Keratinocyte (primary cell): ENCODE data around the gene RENBP. TPM values are rescaled to one million over a fixed set of nuclear protein-coding genes. Genes with fewer than 3 reads are reported as not detected.

ENCODE experiments used
- DNase-seq: peaks from one replicate; pipeline ENCODE4 v3.0.0-alpha.2; 2011; ENCODE audit warnings: low read depth, missing footprints, low spot score
- FAIRE-seq: peaks from 2 replicates; lab custom pipeline; 2011; peaks lifted over from hg19 to GRCh38; lab: Jason Lieb, UNC
- H2AFZ ChIP-seq: 2 replicates; pipeline ENCODE4 v1.6.0; 2012; ENCODE audit warnings: low read length, control low read depth, inconsistent platforms; ENCODE audit not compliant: control insufficient read depth
- H3K27ac ChIP-seq: 2 replicates; pipeline ENCODE4 v1.5.1; 2011; ENCODE audit warnings: low read length; ENCODE audit not compliant: control insufficient read depth, insufficient read depth
- H3K27me3 ChIP-seq: 3 replicates; pipeline ENCODE4 v1.6.0; 2011; ENCODE audit warnings: low read length; ENCODE audit not compliant: control insufficient read depth, insufficient read depth; ENCODE audit errors: extremely low read depth
- H3K36me3 ChIP-seq, 2 experiments: 2 replicates in 1 of 2; 3 replicates in 1 of 2; pipeline ENCODE4 v1.5.1; 2011; ENCODE audit warnings: low read length in 2 of 2, mild to moderate bottlenecking in 1 of 2; ENCODE audit not compliant: control insufficient read depth in 2 of 2, insufficient read depth in 2 of 2; ENCODE audit errors: extremely low read depth in 1 of 2
- H3K4me1 ChIP-seq: 3 replicates; pipeline ENCODE4 v1.5.1; 2011; ENCODE audit warnings: low read length; ENCODE audit not compliant: control insufficient read depth, insufficient read depth; ENCODE audit errors: extremely low read depth
- H3K4me2 ChIP-seq: 3 replicates; pipeline ENCODE4 v1.6.0; 2011; ENCODE audit warnings: low read depth, low read length; ENCODE audit not compliant: control insufficient read depth, insufficient read depth; ENCODE audit errors: extremely low read depth
- H3K4me3 ChIP-seq, 3 experiments: fragments of 200-600 bp in 1 of 3; sonication (generic) in 1 of 3; 2 replicates in 2 of 3; 3 replicates in 1 of 3; pipeline ENCODE4 v1.5.1; 2011 to 2016; ENCODE audit warnings: low read length in 3 of 3, mild to moderate bottlenecking in 3 of 3, control low read depth in 2 of 3, inconsistent platforms in 1 of 3, low read depth in 1 of 3, mixed read lengths in 1 of 3, mixed run types in 1 of 3, moderate library complexity in 1 of 3; ENCODE audit not compliant: control insufficient read depth in 2 of 3, insufficient read depth in 2 of 3; ENCODE audit errors: extremely low read depth in 1 of 3
- H3K79me2 ChIP-seq: 2 replicates; pipeline ENCODE4 v1.6.0; 2012; ENCODE audit warnings: low read length; ENCODE audit not compliant: control insufficient read depth, insufficient read depth
- H3K9ac ChIP-seq: 3 replicates; pipeline ENCODE4 v1.6.0; 2011; ENCODE audit warnings: low read length; ENCODE audit not compliant: control insufficient read depth, insufficient read depth; ENCODE audit errors: extremely low read depth
- H3K9me1 ChIP-seq: 3 replicates; pipeline ENCODE4 v1.6.0; 2011; ENCODE audit warnings: low read length; ENCODE audit not compliant: control insufficient read depth, insufficient read depth; ENCODE audit errors: extremely low read depth
- H3K9me3 ChIP-seq: 2 replicates; pipeline ENCODE4 v1.5.1; 2012; ENCODE audit warnings: low read depth, low read length; ENCODE audit not compliant: control insufficient read depth
- H4K20me1 ChIP-seq: 3 replicates; pipeline ENCODE4 v1.6.0; 2011; ENCODE audit warnings: low read length; ENCODE audit not compliant: control insufficient read depth, insufficient read depth; ENCODE audit errors: extremely low read depth
- CTCF ChIP-seq, 3 experiments: IDR thresholded peaks in 1 of 3; conservative IDR thresholded peaks in 1 of 3; optimal IDR thresholded peaks in 1 of 3; 2 replicates in 2 of 3; 3 replicates in 1 of 3; pipeline versions ENCODE3 to v1.5.1; 2011; ENCODE audit warnings: low read length in 3 of 3, mild to moderate bottlenecking in 3 of 3, moderate library complexity in 2 of 3, control low read depth in 1 of 3, inconsistent platforms in 1 of 3; ENCODE audit not compliant: insufficient read depth in 2 of 3; ENCODE audit errors: extremely low read depth in 1 of 3
- EZH2 ChIP-seq: IDR thresholded peaks from one replicate; pipeline ENCODE4 v1.6.1; 2012; ENCODE audit warnings: inconsistent platforms, mild to moderate bottlenecking, low read length, moderate library complexity
- dilution Hi-C: fragments of 300-500 bp; cut with MboI; formaldehyde crosslinking; loops from one replicate; pipeline ENCODE4 v1.7.0; 2020; ENCODE audit warnings: low sequenced_read_pairs; ENCODE audit not compliant: extremely low pct_ligation_motif_present
- polyA plus RNA-seq, 5 experiments: library from polyadenylated mRNA; depleted of rRNA in 3 of 5; stranded (reverse) in 3 of 5; stranded (forward) in 1 of 5; unstranded in 1 of 5; fragments of >200 nt; gene quantifications; 1 replicate in 1 of 5; 2 replicates in 3 of 5; 3 replicates in 1 of 5; pipeline versions ENCODE4 v1.2.1 to v1.2.3, GENCODE V29; 2011 to 2012; ENCODE audit warnings: missing spikeins in 2 of 5, low read depth in 1 of 5, low replicate concordance in 1 of 5

The RENBP gene
- polyA plus RNA-seq, 1 donor (not counting 4 experiments of a cell fraction or from before 2014, with no cell fraction given), result 0.16 TPM

GRCh38 chrX:153966841-153967535, 22.5 kb upstream of the RENBP start:
- no peak overlapping the region for H3K4me2 ChIP-seq

GRCh38 chrX:153966283-153966688, 21.8 kb upstream of the RENBP start:
- dilution Hi-C loops, result no loop called here
- DNase-seq, result no peak
- peaks cover 20% of the 10 kb centered on the region for H4K20me1 ChIP-seq
- peaks cover 80% of the 10 kb centered on the region for H3K79me2 ChIP-seq
- H3K27ac ChIP-seq, result no peak overlapping the region
- no peak overlapping the region for H3K4me2 ChIP-seq
- H3K9me1 ChIP-seq, result no peaks in the 10 kb centered on the region
- H3K4me3 ChIP-seq, result no peak overlapping the region
- FAIRE-seq, result no peak
- no peaks in the 10 kb centered on the region for H3K27me3 ChIP-seq
- TF ChIP-seq CTCF (optimal IDR thresholded peaks at IDR 0.05 in 1 of 3, IDR thresholded peaks at IDR 0.05 in 1 of 3, conservative IDR thresholded peaks at IDR 0.05 in 1 of 3; ENCODE audit: extremely low read depth in 1 of 3, insufficient read depth in 2 of 3, low read length in 3 of 3), result no peak
- no peak for TF ChIP-seq EZH2
- H3K36me3 ChIP-seq, result peaks cover 5 to 23% of the 10 kb centered on the region in 2 experiments
- H2AFZ ChIP-seq, result no peak overlapping the region
- H3K9me3 ChIP-seq, result no peaks in the 10 kb centered on the region
- H3K4me1 ChIP-seq, result peaks cover 12% of the 10 kb centered on the region
- H3K9ac ChIP-seq, result no peak overlapping the region

More at GRCh38 chrX:153966841-153967535, 22.5 kb upstream of the RENBP start:
- dilution Hi-C loops, result no loop called here
- Histone ChIP-seq H3K27ac (no peak overlapping the region), H4K20me1 (peaks cover 20% of the 10 kb centered on the region), H3K4me3 (no peak overlapping the region), H3K9me1 (no peaks in the 10 kb centered on the region), H3K9ac (no peak overlapping the region), H3K79me2 (peaks cover 80% of the 10 kb centered on the region), H3K9me3 (no peaks in the 10 kb centered on the region), H3K4me1 (peaks cover 12% of the 10 kb centered on the region), H2AFZ (no peak overlapping the region), H3K36me3 (peaks cover 3 to 16% of the 10 kb centered on the region in 2 experiments), H3K27me3 (no peaks in the 10 kb centered on the region)
- no peak for FAIRE-seq
- DNase-seq, result no peak
- TF ChIP-seq EZH2 (no peak), CTCF (optimal IDR thresholded peaks at IDR 0.05 in 1 of 3, IDR thresholded peaks at IDR 0.05 in 1 of 3, conservative IDR thresholded peaks at IDR 0.05 in 1 of 3; ENCODE audit: extremely low read depth in 1 of 3, insufficient read depth in 2 of 3, low read length in 3 of 3) (no peak)
